H9 (cell line): ENCODE results near the gene SETD7. TPM values are rescaled to one million over a fixed set of nuclear protein-coding genes. Genes with fewer than 3 reads are reported as not detected.

Experiments used
- DNase-seq: peaks from one replicate; pipeline ENCODE4 v3.0.0-alpha.2; 2017
- H2AFZ ChIP-seq: one replicate; pipeline ENCODE4 v1.6.1; 2013; ENCODE audit warnings: mild to moderate bottlenecking, low read length, control low read depth, moderate library complexity
- H2AK5ac ChIP-seq: 2 replicates; pipeline ENCODE4 v1.6.1; 2013; ENCODE audit warnings: low read length, control low read depth, mixed read lengths; ENCODE audit not compliant: insufficient read length
- H2BK120ac ChIP-seq: one replicate; pipeline ENCODE4 v1.6.1; 2013; ENCODE audit warnings: low read depth, mild to moderate bottlenecking, low read length, control low read depth, inconsistent platforms; ENCODE audit not compliant: poor library complexity, severe bottlenecking
- H2BK12ac ChIP-seq: 2 replicates; pipeline ENCODE4 v1.6.1; 2013; ENCODE audit warnings: low read length, control low read depth, mixed read lengths, low read depth; ENCODE audit not compliant: insufficient read length
- H2BK15ac ChIP-seq: 2 replicates; pipeline ENCODE4 v1.6.1; 2013; ENCODE audit warnings: low read depth, low read length, control low read depth
- H2BK20ac ChIP-seq: one replicate; pipeline ENCODE4 v1.6.1; 2013; ENCODE audit warnings: low read depth, mild to moderate bottlenecking, low read length, control low read depth, inconsistent platforms; ENCODE audit not compliant: poor library complexity, severe bottlenecking
- H2BK5ac ChIP-seq: 2 replicates; pipeline ENCODE4 v1.6.1; 2013; ENCODE audit warnings: low read length, control low read depth, mixed read lengths; ENCODE audit not compliant: insufficient read length
- H3K14ac ChIP-seq: 2 replicates; pipeline ENCODE4 v1.6.1; 2013; ENCODE audit warnings: low read length, control low read depth; ENCODE audit not compliant: insufficient read depth
- H3K18ac ChIP-seq: 2 replicates; pipeline ENCODE4 v1.6.1; 2013; ENCODE audit warnings: low read depth, mild to moderate bottlenecking, mixed read lengths, low read length, control low read depth; ENCODE audit not compliant: insufficient read length
- H3K23ac ChIP-seq: 2 replicates; pipeline ENCODE4 v1.6.1; 2013; ENCODE audit warnings: low read length, control low read depth, mixed read lengths, low read depth; ENCODE audit not compliant: insufficient read length
- H3K23me2 ChIP-seq: 2 replicates; pipeline ENCODE4 v1.6.1; 2013; ENCODE audit warnings: low read depth, mild to moderate bottlenecking, mixed read lengths, low read length, control low read depth; ENCODE audit not compliant: insufficient read length, poor library complexity, severe bottlenecking
- H3K27ac ChIP-seq: 2 replicates; pipeline ENCODE4 v1.5.1; 2013; ENCODE audit warnings: low read length, control low read depth, mixed read lengths, low read depth; ENCODE audit not compliant: insufficient read length
- H3K27me3 ChIP-seq: 2 replicates; pipeline ENCODE4 v1.6.1; 2013; ENCODE audit warnings: low read length, control low read depth, inconsistent platforms; ENCODE audit not compliant: insufficient read depth
- H3K4ac ChIP-seq: 2 replicates; pipeline ENCODE4 v1.6.1; 2013; ENCODE audit warnings: low read depth, mild to moderate bottlenecking, control low read depth, inconsistent platforms, low read length, moderate library complexity
- H3K4me1 ChIP-seq: 2 replicates; pipeline ENCODE4 v1.6.1; 2013; ENCODE audit warnings: low read length, control low read depth, inconsistent platforms; ENCODE audit not compliant: insufficient read depth
- H3K4me2 ChIP-seq: 2 replicates; pipeline ENCODE4 v1.6.1; 2013; ENCODE audit warnings: low read length, control low read depth, mixed read lengths; ENCODE audit not compliant: insufficient read length, insufficient read depth
- H3K56ac ChIP-seq: 2 replicates; pipeline ENCODE4 v1.6.1; 2013; ENCODE audit warnings: low read depth, mild to moderate bottlenecking, mixed read lengths, low read length, control low read depth; ENCODE audit not compliant: insufficient read length
- H3K79me1 ChIP-seq: 2 replicates; pipeline ENCODE4 v1.6.1; 2013; ENCODE audit warnings: low read depth, mild to moderate bottlenecking, moderate library complexity, low read length, control low read depth, inconsistent platforms; ENCODE audit not compliant: insufficient read depth, poor library complexity, severe bottlenecking
- H3K79me2 ChIP-seq: 2 replicates; pipeline ENCODE4 v1.6.1; 2013; ENCODE audit warnings: low read length, control low read depth, inconsistent platforms; ENCODE audit not compliant: insufficient read depth
- H3K9ac ChIP-seq: 2 replicates; pipeline ENCODE4 v1.6.1; 2013; ENCODE audit warnings: low read length, control low read depth, mixed read lengths; ENCODE audit not compliant: insufficient read length; ENCODE audit errors: extremely low read depth
- H3K9me3 ChIP-seq: one replicate; pipeline ENCODE4 v1.6.1; 2013; ENCODE audit warnings: low read depth, low read length, inconsistent platforms; ENCODE audit not compliant: control insufficient read depth
- H3T11ph ChIP-seq: one replicate; pipeline ENCODE4 v1.6.1; 2013; ENCODE audit warnings: mild to moderate bottlenecking, low read length, control low read depth, inconsistent platforms
- H4K20me1 ChIP-seq: one replicate; pipeline ENCODE4 v1.6.1; 2013; ENCODE audit not compliant: control insufficient read depth, insufficient read length, insufficient read depth
- H4K5ac ChIP-seq: 2 replicates; pipeline ENCODE4 v1.6.1; 2013; ENCODE audit warnings: low read depth, mild to moderate bottlenecking, mixed read lengths, low read length, control low read depth; ENCODE audit not compliant: insufficient read length
- H4K8ac ChIP-seq: replicated peaks from 2 replicates; pipeline ENCODE4 v1.6.1; 2013; ENCODE audit warnings: low read length, control low read depth, mixed read lengths, low read depth; ENCODE audit not compliant: insufficient read length
- H4K91ac ChIP-seq: 2 replicates; pipeline ENCODE4 v1.6.1; 2013; ENCODE audit warnings: low read depth, mild to moderate bottlenecking, moderate library complexity, mixed read lengths, low read length, control low read depth; ENCODE audit not compliant: insufficient read length
- H3K27ac Mint-ChIP-seq, 3 experiments: 2 replicates in 2 of 3; 3 replicates in 1 of 3; pipeline ENCODE4 v1.8.0; 2020 to 2021; ENCODE audit warnings: mixed read lengths in 3 of 3, mild to moderate bottlenecking in 1 of 3, moderate library complexity in 1 of 3
- H3K27me3 Mint-ChIP-seq: 2 replicates; pipeline ENCODE4 v1.8.0; 2021; ENCODE audit warnings: low read depth, mild to moderate bottlenecking, moderate library complexity, mixed read lengths
- H3K36me3 Mint-ChIP-seq, 3 experiments: 2 replicates in 2 of 3; 3 replicates in 1 of 3; pipeline ENCODE4 v1.8.0; 2020 to 2021; ENCODE audit warnings: low read depth in 3 of 3, mixed read lengths in 3 of 3; ENCODE audit not compliant: insufficient read depth in 1 of 3
- H3K4me1 Mint-ChIP-seq, 2 experiments: 2 replicates each; pipeline ENCODE4 v1.8.0; 2020; ENCODE audit warnings: mixed read lengths in 2 of 2
- H3K4me3 Mint-ChIP-seq, 2 experiments: 2 replicates in 1 of 2; 3 replicates in 1 of 2; pipeline ENCODE4 v1.8.0; 2020 to 2021; ENCODE audit warnings: mild to moderate bottlenecking in 2 of 2, mixed read lengths in 2 of 2, moderate library complexity in 1 of 2
- H3K9me3 Mint-ChIP-seq, 2 experiments: 2 replicates in 1 of 2; 3 replicates in 1 of 2; pipeline ENCODE4 v1.8.0; 2020; ENCODE audit warnings: mild to moderate bottlenecking in 2 of 2, mixed read lengths in 2 of 2, moderate library complexity in 1 of 2
- CTCF ChIP-seq: fragments of 200-600 bp; sonication (generic); conservative IDR thresholded peaks from 3 replicates; pipeline ENCODE4 v1.8.0; 2021; ENCODE audit warnings: antibody characterized with exemption, mild to moderate bottlenecking
- WGBS: extraction: QIAGEN DNeasy Blood & Tissue Kit; methylation state at CpG from one replicate; pipeline ENCODE4 v1.1.7; 2013; ENCODE audit warnings: missing lambda C conversion rate, low lambda C conversion rate, mixed read lengths; ENCODE audit not compliant: insufficient read length; ENCODE audit errors: extremely low coverage; 5-methylcytosine and 5-hydroxymethylcytosine counted together
- total RNA-seq: library from RNA; stranded (reverse); gene quantifications from 2 replicates; pipeline ENCODE4 v1.2.1, GENCODE V29; 2021

Gene SETD7
- total RNA-seq, 1 experiment from 2014 or later: 1.5 TPM

GRCh38 chr4:139553751-139554641, 2.0 kb downstream of the SETD7 start:
- H3K23ac ChIP-seq: no peak overlapping the region
- H3K9ac ChIP-seq: no peak overlapping the region
- TF ChIP-seq CTCF: no peak
- H3K18ac ChIP-seq: no peak overlapping the region
- Mint-ChIP-seq H3K36me3 (no peaks in the 10 kb centered on the region; a peak in 2 of 7 replicates), H3K27ac (no peak overlapping the region), H3K9me3 (peaks cover 0 to 3% of the 10 kb centered on the region in 2 experiments; a peak in 2 of 5 replicates), H3K4me1 (peaks cover 30 to 41% of the 10 kb centered on the region in 2 experiments), H3K27me3 (peaks cover 64% of the 10 kb centered on the region), H3K4me3 (peak overlapping the region in 1 of 2 experiments; percentile 95; a peak in 2 of 5 replicates)
- H3K4ac ChIP-seq: no peak overlapping the region
- no peaks in the 10 kb centered on the region for H3K79me1 ChIP-seq
- H4K91ac ChIP-seq: no peak overlapping the region
- H3K79me2 ChIP-seq: no peaks in the 10 kb centered on the region
- H3K23me2 ChIP-seq: peaks cover 19% of the 10 kb centered on the region
- no peak overlapping the region for H2BK5ac ChIP-seq
- no peak overlapping the region for H3K56ac ChIP-seq
- no CpG with 5 or more reads among the region's 4 CpGs for WGBS
- no peak overlapping the region for H4K8ac ChIP-seq
- H2BK15ac ChIP-seq: no peak overlapping the region
- no peak overlapping the region for H4K5ac ChIP-seq
- no peak overlapping the region for H3T11ph ChIP-seq
- no peak for DNase-seq
- H3K9me3 ChIP-seq: no peaks in the 10 kb centered on the region
- H3K4me2 ChIP-seq: no peak overlapping the region
- no peak overlapping the region for H3K27ac ChIP-seq
- no peak overlapping the region for H2AK5ac ChIP-seq
- no peaks in the 10 kb centered on the region for H4K20me1 ChIP-seq
- no peaks in the 10 kb centered on the region; the same call in 1 of the 2 replicates for H3K4me1 ChIP-seq
- no peak overlapping the region for H2BK20ac ChIP-seq
- H2BK12ac ChIP-seq: no peak overlapping the region
- H3K14ac ChIP-seq: no peak overlapping the region
- peaks cover 20% of the 10 kb centered on the region for H3K27me3 ChIP-seq
- H2AFZ ChIP-seq: no peak overlapping the region
- no peak overlapping the region for H2BK120ac ChIP-seq
